K562 (cell line): ENCODE results near the gene UBQLNL. TPM values are rescaled to one million over a fixed set of nuclear protein-coding genes. Genes with fewer than 3 reads are reported as not detected.

Experiments
- ATAC-seq: fragments of 200-7000 bp; cut with Tn5 transposase; 3 replicates; pipeline ENCODE4 v1.9.1; 2020; ENCODE audit warnings: moderate library complexity
- BruUV-seq: library from RNA; stranded (reverse); fragments of 400-500 nt; replicated peaks from 2 replicates; lab custom pipeline; 2021; lab: Mats Ljungman, UMichigan
- CTCF ChIA-PET: fragments of 300-600 bp; formaldehyde crosslinking; extraction: SDS; loops from one replicate; lab custom pipeline; 2021; ENCODE audit warnings: low intra/inter-chr PET ratio; lab: Yijun Ruan, JAX
- POLR2A ChIA-PET: fragments of 300-600, 350-650 bp; sonication (Branson Sonifier 250); formaldehyde crosslinking; extraction: SDS; loops from one replicate; lab custom pipeline; 2021; ENCODE audit warnings: antibody characterized with exemption, inconsistent platforms; lab: Yijun Ruan, JAX
- DNase-seq, 4 experiments: peaks; one replicate each; pipeline versions ENCODE4 v3.0.0 to v3.0.0-alpha.2; 2011 to 2018; ENCODE audit warnings: low spot score in 3 of 4, mixed read lengths in 3 of 4; ENCODE audit errors: extremely low read depth in 1 of 4
- FAIRE-seq: peaks from 2 replicates; lab custom pipeline; 2011; peaks lifted over from hg19 to GRCh38; lab: Jason Lieb, UNC
- H2AFZ ChIP-seq: 2 replicates; pipeline ENCODE4 v1.6.0; 2011; ENCODE audit warnings: low read depth, low read length, control low read depth, inconsistent platforms
- H3K27ac ChIP-seq: fragments of 200-600 bp; 3 replicates; pipeline ENCODE4 v1.8.0; 2011; ENCODE audit warnings: low read depth, mild to moderate bottlenecking, control low read depth, inconsistent platforms, low read length, moderate library complexity, mixed read lengths; ENCODE audit errors: extremely low read depth
- H3K27me3 ChIP-seq, 2 experiments: fragments of 300-600 bp in 1 of 2; 2 replicates in 1 of 2; 3 replicates in 1 of 2; pipeline versions ENCODE4 v1.6.0 to v1.8.0; 2011; ENCODE audit warnings: inconsistent platforms in 2 of 2, low read length in 2 of 2, mild to moderate bottlenecking in 1 of 2, mixed read lengths in 1 of 2, moderate library complexity in 1 of 2; ENCODE audit not compliant: control insufficient read depth in 2 of 2, insufficient read depth in 2 of 2
- H3K36me3 ChIP-seq: fragments of 300-600 bp; 3 replicates; pipeline ENCODE4 v1.8.0; 2011; ENCODE audit warnings: mild to moderate bottlenecking, low read length, inconsistent platforms; ENCODE audit not compliant: control insufficient read depth, insufficient read depth
- H3K4me1 ChIP-seq, 2 experiments: fragments of 200-600 bp in 1 of 2; replicated peaks in 1 of 2; 2 replicates in 1 of 2; 3 replicates in 1 of 2; pipeline versions ENCODE4 v1.5.1 to v1.8.0; 2011; ENCODE audit warnings: inconsistent platforms in 2 of 2, low read length in 2 of 2, mild to moderate bottlenecking in 1 of 2, mixed read lengths in 1 of 2, moderate library complexity in 1 of 2; ENCODE audit not compliant: control insufficient read depth in 2 of 2, insufficient read depth in 2 of 2
- H3K4me2 ChIP-seq: 2 replicates; pipeline ENCODE4 v1.6.1; 2011; ENCODE audit warnings: low read length, control low read depth, inconsistent platforms, mixed read lengths; ENCODE audit not compliant: insufficient read depth
- H3K4me3 ChIP-seq: fragments of 200-600 bp; sonication (generic), shearing (Covaris generic); 2 replicates; pipeline ENCODE4 v1.5.1; 2016; ENCODE audit warnings: control low read depth, inconsistent platforms
- H3K79me2 ChIP-seq: fragments of 200-600 bp; 3 replicates; pipeline ENCODE4 v1.8.0; 2011; ENCODE audit warnings: low read length, inconsistent platforms; ENCODE audit not compliant: control insufficient read depth, insufficient read depth
- H3K9ac ChIP-seq, 2 experiments: 2 replicates each; pipeline versions ENCODE4 v1.6.0 to v1.6.1; 2011; ENCODE audit warnings: low read depth in 2 of 2, low read length in 2 of 2, control low read depth in 1 of 2, inconsistent platforms in 1 of 2, mild to moderate bottlenecking in 1 of 2, mixed read lengths in 1 of 2; ENCODE audit not compliant: insufficient read depth in 1 of 2
- H3K9me1 ChIP-seq: one replicate; pipeline ENCODE4 v1.6.0; 2011; ENCODE audit warnings: inconsistent platforms, mild to moderate bottlenecking, low read length, moderate library complexity; ENCODE audit not compliant: control insufficient read depth, insufficient read depth
- H3K9me3 ChIP-seq: replicated peaks from 2 replicates; pipeline ENCODE4 v1.5.1; 2011; ENCODE audit warnings: low read depth, low read length, inconsistent platforms; ENCODE audit not compliant: control insufficient read depth, insufficient read depth
- H4K20me1 ChIP-seq: replicated peaks from 2 replicates; pipeline ENCODE4 v1.6.1; 2011; ENCODE audit warnings: low read length, inconsistent platforms, mixed read lengths; ENCODE audit not compliant: control insufficient read depth, insufficient read depth
- FOXA1 ChIP-seq: fragments of 450-650 bp; IDR thresholded peaks from 2 replicates; pipeline ENCODE4 v1.6.1; 2016; ENCODE audit warnings: mild to moderate bottlenecking, borderline replicate concordance
- FOXA3 ChIP-seq, 2 experiments: fragments of 450-650 bp in 1 of 2; sonication (generic) in 1 of 2; formaldehyde crosslinking; IDR thresholded peaks in 1 of 2; conservative IDR thresholded peaks in 1 of 2; 2 replicates each; pipeline versions ENCODE4 v1.4.0 to v1.8.0; 2020 to 2022; ENCODE audit warnings: mild to moderate bottlenecking in 2 of 2, missing genetic modification reagents in 1 of 2
- HMGN3 ChIP-seq: IDR thresholded peaks from 2 replicates; pipeline ENCODE4 v1.6.1; 2011; ENCODE audit warnings: borderline replicate concordance, low read depth, mild to moderate bottlenecking, mixed read lengths, low read length; ENCODE audit not compliant: insufficient read length; ENCODE audit errors: extremely low read depth
- KLF10 ChIP-seq: fragments of 250-450 bp; sonication (Bioruptor Pico); IDR thresholded peaks from 2 replicates; pipeline ENCODE4 v1.6.1; 2021; ENCODE audit warnings: matching md5 sums
- LEF1 ChIP-seq: fragments of 450-650 bp; IDR thresholded peaks from 2 replicates; pipeline ENCODE4 v1.6.1; 2016; ENCODE audit warnings: mild to moderate bottlenecking
- MCM5 ChIP-seq: fragments of 450-650 bp; IDR thresholded peaks from 2 replicates; pipeline ENCODE4 v1.6.1; 2016; ENCODE audit warnings: low read depth
- NR0B1 ChIP-seq: fragments of 450-650 bp; IDR thresholded peaks from one replicate; pipeline ENCODE4 v1.6.1; 2018; ENCODE audit warnings: mild to moderate bottlenecking, moderate library complexity; ENCODE audit not compliant: partially characterized antibody
- NR1H2 ChIP-seq: sonication (generic); formaldehyde crosslinking; IDR thresholded peaks from 2 replicates; pipeline ENCODE4 v1.4.0; 2020; ENCODE audit warnings: mild to moderate bottlenecking, missing genetic modification reagents
- PHTF2 ChIP-seq: fragments of 250-450 bp; sonication (Bioruptor Pico); IDR thresholded peaks from 2 replicates; pipeline ENCODE4 v1.5.0; 2021; ENCODE audit warnings: mild to moderate bottlenecking
- TCF15 ChIP-seq: fragments of 250-450 bp; sonication (Bioruptor Pico); IDR thresholded peaks from 2 replicates; pipeline ENCODE4 v1.8.0; 2022; ENCODE audit warnings: moderate library complexity, mild to moderate bottlenecking, inconsistent platforms
- ZBTB33 ChIP-seq: sonication (generic); formaldehyde crosslinking; IDR thresholded peaks from 2 replicates; pipeline ENCODE4 v1.8.1; 2023; ENCODE audit warnings: mild to moderate bottlenecking, missing genetic modification reagents
- ZNF431 ChIP-seq: sonication (generic); formaldehyde crosslinking; IDR thresholded peaks from 2 replicates; pipeline ENCODE4 v1.8.0; 2022; ENCODE audit warnings: mild to moderate bottlenecking, missing genetic modification reagents
- WGBS: fragments of 100-300 bp; shearing (Covaris generic); methylation state at CpG from one replicate; pipeline ENCODE4 v1.1.6; 2016; ENCODE audit warnings: low coverage, mixed read lengths; ENCODE audit not compliant: insufficient coverage; ENCODE audit errors: missing lambda C conversion rate; 5-methylcytosine and 5-hydroxymethylcytosine counted together
- in situ Hi-C: fragments of 300-500 bp; cut with MboI; formaldehyde crosslinking; loops from 4 replicates; pipeline ENCODE4 v1.15.0; 2018; ENCODE audit warnings: inconsistent platforms, mixed read lengths
- intact Hi-C: fragments of 100-400 bp; cut with micrococcal nuclease; formaldehyde crosslinking; loops from 2 replicates; pipeline ENCODE4 v1.14.2; 2022
- polyA plus RNA-seq, 8 experiments: library from polyadenylated mRNA; depleted of rRNA in 4 of 8; stranded (reverse) in 5 of 8; unstranded in 3 of 8; fragments of >200 nt; fragmentation: Nextera tagmentation in 2 of 8; fragmentation: Illumina TruSeq in 1 of 8; extraction: Ambion mirVana in 2 of 8; extraction: Trizol in 1 of 8; gene quantifications; 2 replicates each; pipeline versions ENCODE4 v1.2.1 to v1.2.3, GENCODE V29; 2011 to 2014; ENCODE audit warnings: inconsistent platforms in 1 of 8, missing spikeins in 1 of 8
- total RNA-seq, 7 experiments: library from RNA; depleted of rRNA in 6 of 7; stranded (reverse); fragments of >200 nt in 6 of 7; fragmentation: Illumina TruSeq in 2 of 7; extraction: Trizol in 2 of 7; gene quantifications; 2 replicates each; pipeline versions ENCODE4 v1.2.1 to v1.2.3, GENCODE V29; 2011 to 2021; ENCODE audit warnings: low replicate concordance in 1 of 7

Gene UBQLNL
- total and polyA plus RNA-seq, 9 of the 15 experiments (the other 6 are each of a cell fraction or from before 2014, with no cell fraction given) = 0.07 to 0.27 (median 0.14) TPM

- Histone ChIP-seq H3K4me1 (peaks cover 24 to 49% of the 10 kb centered on the region in 2 experiments; a peak in 4 of 5 replicates), H3K4me3 (no peak overlapping the region), H3K4me2 (peak overlapping the region; percentile 56; the same call in 1 of the 2 replicates), H3K36me3 (peaks cover 2% of the 10 kb centered on the region; the same call in 1 of the 3 replicates), H3K9ac (no peak overlapping the region), H2AFZ (peak overlapping the region; percentile 68), H3K9me1 (no peaks in the 10 kb centered on the region), H3K27me3 (no peaks in the 10 kb centered on the region), H3K79me2 (peaks cover 19% of the 10 kb centered on the region), H3K27ac (no peak overlapping the region), H4K20me1 (peaks cover 10% of the 10 kb centered on the region), H3K9me3 (no peaks in the 10 kb centered on the region)
- CTCF ChIA-PET = no interaction called here
- no peak for FAIRE-seq
- in situ Hi-C loops (no loop called here), intact Hi-C loops (loop anchor here (10.0 kb wide), 3 partner anchors 86 to 304 kb away; partner anchors contain the start of genes OR51V1 and TRIM6)
- no TSS peak for BruUV-seq
- no peak for DNase-seq
- POLR2A ChIA-PET = interaction anchor here (1.0 to 8.7 kb wide), 2 partner anchors 16 to 23 kb away, joined by 3 to 75 read pairs; no protein-coding TSS in a partner anchor
- ATAC-seq = peak; percentile 19; the same call in 1 of the 3 replicates
- WGBS = 84% methylated on average over 8 of the region's 8 CpGs
- TF ChIP-seq LEF1 (no peak), ZBTB33 (CRISPR knock-in tag) (peak; percentile 84), FOXA3 (CRISPR knock-in tag; conservative IDR thresholded peaks at IDR 0.05 in 1 of 2, IDR thresholded peaks at IDR 0.05 in 1 of 2) (peak; percentile 74 to 95), TCF15 (no peak), MCM5 (no peak), PHTF2 (no peak), ZNF431 (CRISPR knock-in tag) (no peak), NR0B1 (no peak), HMGN3 (no peak), FOXA1 (peak; percentile 51; the same call in 1 of the 2 replicates), KLF10 (CRISPR knock-in tag) (no peak), NR1H2 (no peak)
Observed at GRCh38 chr11:5508605-5509004, 7.9 kb downstream of the UBQLNL start.
